IPS-18c (cell line): ENCODE results near the gene ATP6V1G1.
A peak's percentile ranks its signal among the peaks of the same experiment; 100 is the strongest.

Source experiments
- H3K4me3 ChIP-seq: 2 replicates; pipeline ENCODE4 v1.7.0; 2013; ENCODE audit warnings: low read depth, mild to moderate bottlenecking, low read length, moderate library complexity; ENCODE audit not compliant: insufficient read depth
- H3K9me3 ChIP-seq: one replicate; pipeline ENCODE4 v1.6.1; 2013; ENCODE audit warnings: mild to moderate bottlenecking, low read length, moderate library complexity; ENCODE audit not compliant: control insufficient read depth, insufficient read depth

ATP6V1G1 gene

GRCh38 chr9:114603248-114603647 is 15.7 kb downstream of the ATP6V1G1 start:
- no peak overlapping the region for H3K4me3 ChIP-seq
- H3K9me3 ChIP-seq, result peaks cover 6% of the 10 kb centered on the region

GRCh38 chr9:114604989-114605388 is 17.4 kb downstream of the ATP6V1G1 start:
- Histone ChIP-seq H3K4me3 (no peak overlapping the region), H3K9me3 (peaks cover 6% of the 10 kb centered on the region)

GRCh38 chr9:114606068-114606467 is 18.5 kb downstream of the ATP6V1G1 start:
- Histone ChIP-seq H3K9me3 (peaks cover 3% of the 10 kb centered on the region), H3K4me3 (no peak overlapping the region)

GRCh38 chr9:114606597-114607207 is 19.1 kb downstream of the ATP6V1G1 start:
- Histone ChIP-seq H3K9me3 (peaks cover 3% of the 10 kb centered on the region), H3K4me3 (no peak overlapping the region)

- no peaks in the 10 kb centered on the region for H3K9me3 ChIP-seq
- H3K4me3 ChIP-seq, result no peak overlapping the region
Measured at GRCh38 chr9:114607671-114608524, 20.3 kb downstream of the ATP6V1G1 start.

- no peaks in the 10 kb centered on the region for H3K9me3 ChIP-seq
- H3K4me3 ChIP-seq, result no peak overlapping the region
Measured at GRCh38 chr9:114608525-114608796, 20.9 kb downstream of the ATP6V1G1 start.

- peak overlapping the region; percentile 65 for H3K4me3 ChIP-seq
Measured at GRCh38 chr9:114611516-114612271, 24.1 kb downstream of the ATP6V1G1 start.

GRCh38 chr9:114612272-114612923 is 24.8 kb downstream of the ATP6V1G1 start:
- H3K9me3 ChIP-seq, result no peaks in the 10 kb centered on the region
- peak overlapping the region; percentile 65; the same call in 1 of the 2 replicates for H3K4me3 ChIP-seq

More at GRCh38 chr9:114611516-114612271, 24.1 kb downstream of the ATP6V1G1 start:
- H3K9me3 ChIP-seq, result no peaks in the 10 kb centered on the region

GRCh38 chr9:114613087-114613486 is 25.5 kb downstream of the ATP6V1G1 start:
- Histone ChIP-seq H3K9me3 (no peaks in the 10 kb centered on the region), H3K4me3 (no peak overlapping the region)

GRCh38 chr9:114613919-114614318 is 26.4 kb downstream of the ATP6V1G1 start:
- H3K4me3 ChIP-seq, result no peak overlapping the region
- H3K9me3 ChIP-seq, result no peaks in the 10 kb centered on the region

GRCh38 chr9:114614373-114614772 is 26.8 kb downstream of the ATP6V1G1 start:
- H3K9me3 ChIP-seq, result no peaks in the 10 kb centered on the region
- H3K4me3 ChIP-seq, result peak overlapping the region; percentile 9; the same call in 1 of the 2 replicates

- no peak overlapping the region for H3K4me3 ChIP-seq
- H3K9me3 ChIP-seq, result no peaks in the 10 kb centered on the region
Measured at GRCh38 chr9:114616684-114617520, 29.3 kb downstream of the ATP6V1G1 start.

- Histone ChIP-seq H3K4me3 (no peak overlapping the region), H3K9me3 (no peaks in the 10 kb centered on the region)
Measured at GRCh38 chr9:114619191-114619761, 31.7 kb downstream of the ATP6V1G1 start.

- Histone ChIP-seq H3K4me3 (no peak overlapping the region), H3K9me3 (no peaks in the 10 kb centered on the region)
Measured at GRCh38 chr9:114621561-114621960, 34.0 kb downstream of the ATP6V1G1 start.

- H3K4me3 ChIP-seq, result no peak overlapping the region
- no peaks in the 10 kb centered on the region for H3K9me3 ChIP-seq
Measured at GRCh38 chr9:114621975-114622609, 34.5 kb downstream of the ATP6V1G1 start.

GRCh38 chr9:114624677-114625076 is 37.1 kb downstream of the ATP6V1G1 start:
- Histone ChIP-seq H3K4me3 (no peak overlapping the region), H3K9me3 (no peaks in the 10 kb centered on the region)
